HAP-1 (cell line): Measurements from ENCODE around the gene ADGRD2.
"Not testable (repeated sequence)": the region's sequence is repeated elsewhere in the genome, so short reads cannot be mapped to it uniquely, and the experiment has no call there.

Experiments
- DNase-seq, 2 experiments: peaks; one replicate each; pipeline ENCODE4 v3.0.0-alpha.2; 2016 to 2020; ENCODE audit warnings: low spot score in 2 of 2
- H3K27me3 ChIP-seq: fragments of 250-450 bp; sonication (Bioruptor Pico); 2 replicates; pipeline ENCODE4 v1.5.1; 2020; ENCODE audit warnings: low read depth, mild to moderate bottlenecking, moderate library complexity
- H3K36me3 ChIP-seq: fragments of 250-450 bp; sonication (Bioruptor Pico); replicated peaks from 2 replicates; pipeline ENCODE4 v1.5.1; 2020; ENCODE audit warnings: mild to moderate bottlenecking
- H3K4me1 ChIP-seq: fragments of 250-450 bp; sonication (Bioruptor Pico); 2 replicates; pipeline ENCODE4 v1.5.1; 2020; ENCODE audit warnings: mild to moderate bottlenecking
- H3K4me3 ChIP-seq: fragments of 250-450 bp; sonication (Bioruptor Pico); 2 replicates; pipeline ENCODE4 v1.5.1; 2020; ENCODE audit warnings: mild to moderate bottlenecking, moderate library complexity
- H3K9me3 ChIP-seq: fragments of 250-450 bp; sonication (Bioruptor Pico); 2 replicates; pipeline ENCODE4 v1.5.1; 2020; ENCODE audit warnings: mild to moderate bottlenecking, moderate library complexity
- in situ Hi-C: fragments of 300-500 bp; cut with MboI; formaldehyde crosslinking; loops from 3 replicates; pipeline ENCODE4 v1.14.3; 2020; ENCODE audit warnings: low sequenced_read_pairs, inconsistent platforms, mixed read lengths

ADGRD2 gene

GRCh38 chr9:124423155-124423554 lies 27.1 kb upstream of the ADGRD2 start:
- in situ Hi-C loops: loop anchor here (25.0 kb wide), 1 partner anchor 289 kb away; no protein-coding TSS in a partner anchor
- Histone ChIP-seq H3K4me3 (no peak overlapping the region), H3K27me3 (no peaks in the 10 kb centered on the region), H3K9me3 (no peaks in the 10 kb centered on the region), H3K36me3 (no peaks in the 10 kb centered on the region), H3K4me1 (no peaks in the 10 kb centered on the region)
- DNase-seq: no peak

GRCh38 chr9:124423591-124423990 lies 26.7 kb upstream of the ADGRD2 start:
- Histone ChIP-seq H3K27me3 (no peaks in the 10 kb centered on the region), H3K36me3 (no peaks in the 10 kb centered on the region), H3K9me3 (no peaks in the 10 kb centered on the region), H3K4me3 (no peak overlapping the region), H3K4me1 (no peaks in the 10 kb centered on the region)
- DNase-seq: no peak
- in situ Hi-C loops: loop anchor here (25.0 kb wide), 1 partner anchor 289 kb away; no protein-coding TSS in a partner anchor

GRCh38 chr9:124425733-124426132 lies 24.5 kb upstream of the ADGRD2 start:
- H3K4me1 ChIP-seq, H3K27me3 ChIP-seq, DNase-seq, in situ Hi-C loops, H3K9me3 ChIP-seq, H3K36me3 ChIP-seq, H3K4me3 ChIP-seq: not testable (repeated sequence)

GRCh38 chr9:124426361-124426760 lies 23.9 kb upstream of the ADGRD2 start:
- Histone ChIP-seq H3K36me3 (no peaks in the 10 kb centered on the region), H3K4me1 (no peaks in the 10 kb centered on the region), H3K9me3 (no peaks in the 10 kb centered on the region), H3K27me3 (no peaks in the 10 kb centered on the region), H3K4me3 (no peak overlapping the region)
- in situ Hi-C loops: no loop called here
- DNase-seq: no peak

- Histone ChIP-seq H3K36me3 (no peaks in the 10 kb centered on the region), H3K4me1 (no peaks in the 10 kb centered on the region), H3K27me3 (no peaks in the 10 kb centered on the region), H3K9me3 (no peaks in the 10 kb centered on the region), H3K4me3 (no peak overlapping the region)
- in situ Hi-C loops: no loop called here
- DNase-seq: no peak
Observed at GRCh38 chr9:124427281-124427680, 23.0 kb upstream of the ADGRD2 start.

GRCh38 chr9:124428751-124429529 lies 21.3 kb upstream of the ADGRD2 start:
- H3K36me3 ChIP-seq: no peaks in the 10 kb centered on the region
- in situ Hi-C loops: no loop called here
- no peaks in the 10 kb centered on the region for H3K9me3 ChIP-seq
- no peaks in the 10 kb centered on the region for H3K27me3 ChIP-seq
- H3K4me1 ChIP-seq: no peaks in the 10 kb centered on the region
- DNase-seq: no peak
- H3K4me3 ChIP-seq: no peak overlapping the region

GRCh38 chr9:124429530-124429867 lies 20.8 kb upstream of the ADGRD2 start:
- Histone ChIP-seq H3K27me3 (no peaks in the 10 kb centered on the region), H3K9me3 (no peaks in the 10 kb centered on the region), H3K4me1 (no peaks in the 10 kb centered on the region), H3K36me3 (no peaks in the 10 kb centered on the region), H3K4me3 (no peak overlapping the region)
- no peak for DNase-seq
- in situ Hi-C loops: no loop called here

GRCh38 chr9:124436320-124436719 lies 13.9 kb upstream of the ADGRD2 start:
- Histone ChIP-seq H3K9me3 (no peaks in the 10 kb centered on the region), H3K4me1 (no peaks in the 10 kb centered on the region), H3K27me3 (no peaks in the 10 kb centered on the region), H3K4me3 (no peak overlapping the region), H3K36me3 (no peaks in the 10 kb centered on the region)
- in situ Hi-C loops: no loop called here
- DNase-seq: no peak

- H3K4me1 ChIP-seq: no peaks in the 10 kb centered on the region
- 0 out of 2 replicates have a peak, but pooled peaks cover 1% of the 10 kb centered on the region for H3K27me3 ChIP-seq
- no peaks in the 10 kb centered on the region for H3K9me3 ChIP-seq
- H3K4me3 ChIP-seq: no peak overlapping the region
- no peaks in the 10 kb centered on the region for H3K36me3 ChIP-seq
- in situ Hi-C loops: no loop called here
- DNase-seq: no peak
Observed at GRCh38 chr9:124437086-124437485, 13.2 kb upstream of the ADGRD2 start.

GRCh38 chr9:124438091-124438490 lies 12.2 kb upstream of the ADGRD2 start:
- Histone ChIP-seq H3K27me3 (0 out of 2 replicates have a peak, but pooled peaks cover 2% of the 10 kb centered on the region), H3K36me3 (no peaks in the 10 kb centered on the region), H3K4me1 (no peaks in the 10 kb centered on the region), H3K9me3 (no peaks in the 10 kb centered on the region), H3K4me3 (no peak overlapping the region)
- no peak for DNase-seq
- in situ Hi-C loops: no loop called here

- H3K4me3 ChIP-seq: no peak overlapping the region
- no peak for DNase-seq
- H3K36me3 ChIP-seq: no peaks in the 10 kb centered on the region
- H3K27me3 ChIP-seq: 0 out of 2 replicates have a peak, but pooled peaks cover 2% of the 10 kb centered on the region
- H3K4me1 ChIP-seq: no peaks in the 10 kb centered on the region
- no peaks in the 10 kb centered on the region for H3K9me3 ChIP-seq
- in situ Hi-C loops: no loop called here
Observed at GRCh38 chr9:124439086-124439485, 11.2 kb upstream of the ADGRD2 start.

GRCh38 chr9:124439686-124440243 lies 10.5 kb upstream of the ADGRD2 start:
- in situ Hi-C loops: no loop called here
- no peaks in the 10 kb centered on the region for H3K4me1 ChIP-seq
- no peak for DNase-seq
- H3K27me3 ChIP-seq: 0 out of 2 replicates have a peak, but pooled peaks cover 2% of the 10 kb centered on the region
- H3K36me3 ChIP-seq: no peaks in the 10 kb centered on the region
- no peaks in the 10 kb centered on the region for H3K9me3 ChIP-seq
- no peak overlapping the region for H3K4me3 ChIP-seq

- no peaks in the 10 kb centered on the region for H3K9me3 ChIP-seq
- no peak overlapping the region for H3K4me3 ChIP-seq
- in situ Hi-C loops: no loop called here
- H3K36me3 ChIP-seq: no peaks in the 10 kb centered on the region
- 0 out of 2 replicates have a peak, but pooled peaks cover 2% of the 10 kb centered on the region for H3K27me3 ChIP-seq
- H3K4me1 ChIP-seq: no peaks in the 10 kb centered on the region
- DNase-seq: no peak
Observed at GRCh38 chr9:124440786-124441185, 9.5 kb upstream of the ADGRD2 start.

GRCh38 chr9:124441291-124441690 lies 9.0 kb upstream of the ADGRD2 start:
- no peak for DNase-seq
- no peaks in the 10 kb centered on the region for H3K4me1 ChIP-seq
- no peaks in the 10 kb centered on the region for H3K9me3 ChIP-seq
- in situ Hi-C loops: no loop called here
- no peaks in the 10 kb centered on the region for H3K36me3 ChIP-seq
- 0 out of 2 replicates have a peak, but pooled peaks cover 2% of the 10 kb centered on the region for H3K27me3 ChIP-seq
- H3K4me3 ChIP-seq: no peak overlapping the region
